H9 (cell line): ENCODE results near the gene GPR52. TPM values are rescaled to one million over a fixed set of nuclear protein-coding genes. Genes with fewer than 3 reads are reported as not detected.

Source experiments
- DNase-seq: peaks from one replicate; pipeline ENCODE4 v3.0.0-alpha.2; 2017
- H2AFZ ChIP-seq: one replicate; pipeline ENCODE4 v1.6.1; 2013; ENCODE audit warnings: mild to moderate bottlenecking, low read length, control low read depth, moderate library complexity
- H2AK5ac ChIP-seq: 2 replicates; pipeline ENCODE4 v1.6.1; 2013; ENCODE audit warnings: low read length, control low read depth, mixed read lengths; ENCODE audit not compliant: insufficient read length
- H2BK120ac ChIP-seq: one replicate; pipeline ENCODE4 v1.6.1; 2013; ENCODE audit warnings: low read depth, mild to moderate bottlenecking, low read length, control low read depth, inconsistent platforms; ENCODE audit not compliant: poor library complexity, severe bottlenecking
- H2BK12ac ChIP-seq: 2 replicates; pipeline ENCODE4 v1.6.1; 2013; ENCODE audit warnings: low read length, control low read depth, mixed read lengths, low read depth; ENCODE audit not compliant: insufficient read length
- H2BK15ac ChIP-seq: 2 replicates; pipeline ENCODE4 v1.6.1; 2013; ENCODE audit warnings: low read depth, low read length, control low read depth
- H2BK20ac ChIP-seq: one replicate; pipeline ENCODE4 v1.6.1; 2013; ENCODE audit warnings: low read depth, mild to moderate bottlenecking, low read length, control low read depth, inconsistent platforms; ENCODE audit not compliant: poor library complexity, severe bottlenecking
- H2BK5ac ChIP-seq: 2 replicates; pipeline ENCODE4 v1.6.1; 2013; ENCODE audit warnings: low read length, control low read depth, mixed read lengths; ENCODE audit not compliant: insufficient read length
- H3K14ac ChIP-seq: 2 replicates; pipeline ENCODE4 v1.6.1; 2013; ENCODE audit warnings: low read length, control low read depth; ENCODE audit not compliant: insufficient read depth
- H3K18ac ChIP-seq: 2 replicates; pipeline ENCODE4 v1.6.1; 2013; ENCODE audit warnings: low read depth, mild to moderate bottlenecking, mixed read lengths, low read length, control low read depth; ENCODE audit not compliant: insufficient read length
- H3K23ac ChIP-seq: 2 replicates; pipeline ENCODE4 v1.6.1; 2013; ENCODE audit warnings: low read length, control low read depth, mixed read lengths, low read depth; ENCODE audit not compliant: insufficient read length
- H3K23me2 ChIP-seq: 2 replicates; pipeline ENCODE4 v1.6.1; 2013; ENCODE audit warnings: low read depth, mild to moderate bottlenecking, mixed read lengths, low read length, control low read depth; ENCODE audit not compliant: insufficient read length, poor library complexity, severe bottlenecking
- H3K27ac ChIP-seq: 2 replicates; pipeline ENCODE4 v1.5.1; 2013; ENCODE audit warnings: low read length, control low read depth, mixed read lengths, low read depth; ENCODE audit not compliant: insufficient read length
- H3K27me3 ChIP-seq: 2 replicates; pipeline ENCODE4 v1.6.1; 2013; ENCODE audit warnings: low read length, control low read depth, inconsistent platforms; ENCODE audit not compliant: insufficient read depth
- H3K4ac ChIP-seq: 2 replicates; pipeline ENCODE4 v1.6.1; 2013; ENCODE audit warnings: low read depth, mild to moderate bottlenecking, control low read depth, inconsistent platforms, low read length, moderate library complexity
- H3K4me1 ChIP-seq: 2 replicates; pipeline ENCODE4 v1.6.1; 2013; ENCODE audit warnings: low read length, control low read depth, inconsistent platforms; ENCODE audit not compliant: insufficient read depth
- H3K4me2 ChIP-seq: 2 replicates; pipeline ENCODE4 v1.6.1; 2013; ENCODE audit warnings: low read length, control low read depth, mixed read lengths; ENCODE audit not compliant: insufficient read length, insufficient read depth
- H3K56ac ChIP-seq: 2 replicates; pipeline ENCODE4 v1.6.1; 2013; ENCODE audit warnings: low read depth, mild to moderate bottlenecking, mixed read lengths, low read length, control low read depth; ENCODE audit not compliant: insufficient read length
- H3K79me1 ChIP-seq: 2 replicates; pipeline ENCODE4 v1.6.1; 2013; ENCODE audit warnings: low read depth, mild to moderate bottlenecking, moderate library complexity, low read length, control low read depth, inconsistent platforms; ENCODE audit not compliant: insufficient read depth, poor library complexity, severe bottlenecking
- H3K79me2 ChIP-seq: 2 replicates; pipeline ENCODE4 v1.6.1; 2013; ENCODE audit warnings: low read length, control low read depth, inconsistent platforms; ENCODE audit not compliant: insufficient read depth
- H3K9ac ChIP-seq: 2 replicates; pipeline ENCODE4 v1.6.1; 2013; ENCODE audit warnings: low read length, control low read depth, mixed read lengths; ENCODE audit not compliant: insufficient read length; ENCODE audit errors: extremely low read depth
- H3K9me3 ChIP-seq: one replicate; pipeline ENCODE4 v1.6.1; 2013; ENCODE audit warnings: low read depth, low read length, inconsistent platforms; ENCODE audit not compliant: control insufficient read depth
- H3T11ph ChIP-seq: one replicate; pipeline ENCODE4 v1.6.1; 2013; ENCODE audit warnings: mild to moderate bottlenecking, low read length, control low read depth, inconsistent platforms
- H4K20me1 ChIP-seq: one replicate; pipeline ENCODE4 v1.6.1; 2013; ENCODE audit not compliant: control insufficient read depth, insufficient read length, insufficient read depth
- H4K5ac ChIP-seq: 2 replicates; pipeline ENCODE4 v1.6.1; 2013; ENCODE audit warnings: low read depth, mild to moderate bottlenecking, mixed read lengths, low read length, control low read depth; ENCODE audit not compliant: insufficient read length
- H4K8ac ChIP-seq: replicated peaks from 2 replicates; pipeline ENCODE4 v1.6.1; 2013; ENCODE audit warnings: low read length, control low read depth, mixed read lengths, low read depth; ENCODE audit not compliant: insufficient read length
- H4K91ac ChIP-seq: 2 replicates; pipeline ENCODE4 v1.6.1; 2013; ENCODE audit warnings: low read depth, mild to moderate bottlenecking, moderate library complexity, mixed read lengths, low read length, control low read depth; ENCODE audit not compliant: insufficient read length
- H3K27ac Mint-ChIP-seq, 3 experiments: 2 replicates in 2 of 3; 3 replicates in 1 of 3; pipeline ENCODE4 v1.8.0; 2020 to 2021; ENCODE audit warnings: mixed read lengths in 3 of 3, mild to moderate bottlenecking in 1 of 3, moderate library complexity in 1 of 3
- H3K27me3 Mint-ChIP-seq: 2 replicates; pipeline ENCODE4 v1.8.0; 2021; ENCODE audit warnings: low read depth, mild to moderate bottlenecking, moderate library complexity, mixed read lengths
- H3K36me3 Mint-ChIP-seq, 3 experiments: 2 replicates in 2 of 3; 3 replicates in 1 of 3; pipeline ENCODE4 v1.8.0; 2020 to 2021; ENCODE audit warnings: low read depth in 3 of 3, mixed read lengths in 3 of 3; ENCODE audit not compliant: insufficient read depth in 1 of 3
- H3K4me1 Mint-ChIP-seq, 2 experiments: 2 replicates each; pipeline ENCODE4 v1.8.0; 2020; ENCODE audit warnings: mixed read lengths in 2 of 2
- H3K4me3 Mint-ChIP-seq, 2 experiments: 2 replicates in 1 of 2; 3 replicates in 1 of 2; pipeline ENCODE4 v1.8.0; 2020 to 2021; ENCODE audit warnings: mild to moderate bottlenecking in 2 of 2, mixed read lengths in 2 of 2, moderate library complexity in 1 of 2
- H3K9me3 Mint-ChIP-seq, 2 experiments: 2 replicates in 1 of 2; 3 replicates in 1 of 2; pipeline ENCODE4 v1.8.0; 2020; ENCODE audit warnings: mild to moderate bottlenecking in 2 of 2, mixed read lengths in 2 of 2, moderate library complexity in 1 of 2
- total RNA-seq: library from RNA; stranded (reverse); gene quantifications from 2 replicates; pipeline ENCODE4 v1.2.1, GENCODE V29; 2021
- TF ChIP-seq, protein P1 (sequence below): fragments of 200-600 bp; sonication (generic); conservative IDR thresholded peaks from 3 replicates; pipeline ENCODE4 v1.8.0; 2021; ENCODE audit warnings: antibody characterized with exemption, mild to moderate bottlenecking

Gene GPR52
- total RNA-seq, 1 experiment from 2014 or later = 0.28 TPM

DNA sequence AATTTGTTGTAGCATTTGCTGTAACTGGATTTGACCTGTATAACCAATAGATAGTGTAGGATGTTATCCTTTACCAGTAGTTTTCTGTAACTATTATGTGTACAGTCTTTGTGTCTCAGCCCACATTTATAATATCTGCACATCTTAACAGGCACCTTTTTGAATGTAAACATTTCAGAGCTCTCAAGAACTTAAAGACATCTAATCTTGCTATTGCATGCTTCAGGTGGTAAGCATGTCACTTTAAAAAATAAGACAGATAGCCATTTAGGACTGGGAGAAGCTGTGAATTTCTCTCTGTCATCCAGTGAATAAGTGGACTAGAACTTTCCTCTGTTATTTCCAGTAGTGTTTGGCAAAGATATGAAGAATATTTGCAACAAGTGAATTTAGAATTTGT lies 22.6 kb upstream of the GPR52 start:
- no peak overlapping the region for H4K5ac ChIP-seq
- H3T11ph ChIP-seq = no peak overlapping the region
- H3K9ac ChIP-seq = no peak overlapping the region
- TF ChIP-seq, protein P1, sequence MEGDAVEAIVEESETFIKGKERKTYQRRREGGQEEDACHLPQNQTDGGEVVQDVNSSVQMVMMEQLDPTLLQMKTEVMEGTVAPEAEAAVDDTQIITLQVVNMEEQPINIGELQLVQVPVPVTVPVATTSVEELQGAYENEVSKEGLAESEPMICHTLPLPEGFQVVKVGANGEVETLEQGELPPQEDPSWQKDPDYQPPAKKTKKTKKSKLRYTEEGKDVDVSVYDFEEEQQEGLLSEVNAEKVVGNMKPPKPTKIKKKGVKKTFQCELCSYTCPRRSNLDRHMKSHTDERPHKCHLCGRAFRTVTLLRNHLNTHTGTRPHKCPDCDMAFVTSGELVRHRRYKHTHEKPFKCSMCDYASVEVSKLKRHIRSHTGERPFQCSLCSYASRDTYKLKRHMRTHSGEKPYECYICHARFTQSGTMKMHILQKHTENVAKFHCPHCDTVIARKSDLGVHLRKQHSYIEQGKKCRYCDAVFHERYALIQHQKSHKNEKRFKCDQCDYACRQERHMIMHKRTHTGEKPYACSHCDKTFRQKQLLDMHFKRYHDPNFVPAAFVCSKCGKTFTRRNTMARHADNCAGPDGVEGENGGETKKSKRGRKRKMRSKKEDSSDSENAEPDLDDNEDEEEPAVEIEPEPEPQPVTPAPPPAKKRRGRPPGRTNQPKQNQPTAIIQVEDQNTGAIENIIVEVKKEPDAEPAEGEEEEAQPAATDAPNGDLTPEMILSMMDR = no peak
- no peaks in the 10 kb centered on the region for H4K20me1 ChIP-seq
- no peaks in the 10 kb centered on the region for H3K27me3 ChIP-seq
- H3K18ac ChIP-seq = no peak overlapping the region
- no peak overlapping the region for H2BK20ac ChIP-seq
- H3K23ac ChIP-seq = no peak overlapping the region
- no peaks in the 10 kb centered on the region for H3K79me1 ChIP-seq
- Mint-ChIP-seq H3K36me3 (no peaks in the 10 kb centered on the region), H3K9me3 (no peaks in the 10 kb centered on the region), H3K27ac (no peak overlapping the region), H3K4me1 (no peaks in the 10 kb centered on the region), H3K27me3 (no peaks in the 10 kb centered on the region), H3K4me3 (no peak overlapping the region)
- no peak overlapping the region for H3K4me2 ChIP-seq
- no peak for DNase-seq
- H3K79me2 ChIP-seq = no peaks in the 10 kb centered on the region
- no peak overlapping the region for H4K91ac ChIP-seq
- no peak overlapping the region for H3K4ac ChIP-seq
- no peak overlapping the region for H4K8ac ChIP-seq
- no peak overlapping the region for H2AK5ac ChIP-seq
- no peaks in the 10 kb centered on the region for H3K23me2 ChIP-seq
- H2BK15ac ChIP-seq = no peak overlapping the region
- no peak overlapping the region for H2BK5ac ChIP-seq
- no peak overlapping the region for H2AFZ ChIP-seq
- H2BK120ac ChIP-seq = no peak overlapping the region
- H3K9me3 ChIP-seq = no peaks in the 10 kb centered on the region
- no peaks in the 10 kb centered on the region for H3K4me1 ChIP-seq
- H3K56ac ChIP-seq = no peak overlapping the region
- no peak overlapping the region for H2BK12ac ChIP-seq
- H3K27ac ChIP-seq = no peak overlapping the region
- no peak overlapping the region for H3K14ac ChIP-seq
